NCI-H1105 treated with DMSO at 0.1 percent for 48 hours (cell line): ENCODE measurements around the gene RIOK1.
A peak's percentile ranks its signal among the peaks of the same experiment; 100 is the strongest.
"Not testable (repeated sequence)": the region's sequence is repeated elsewhere in the genome, so short reads cannot be mapped to it uniquely, and the experiment has no call there.

ENCODE experiments used
- DNase-seq: peaks from one replicate; lab custom pipeline; 2025; lab: John Stamatoyannopoulos, UW

Gene RIOK1

DNA sequence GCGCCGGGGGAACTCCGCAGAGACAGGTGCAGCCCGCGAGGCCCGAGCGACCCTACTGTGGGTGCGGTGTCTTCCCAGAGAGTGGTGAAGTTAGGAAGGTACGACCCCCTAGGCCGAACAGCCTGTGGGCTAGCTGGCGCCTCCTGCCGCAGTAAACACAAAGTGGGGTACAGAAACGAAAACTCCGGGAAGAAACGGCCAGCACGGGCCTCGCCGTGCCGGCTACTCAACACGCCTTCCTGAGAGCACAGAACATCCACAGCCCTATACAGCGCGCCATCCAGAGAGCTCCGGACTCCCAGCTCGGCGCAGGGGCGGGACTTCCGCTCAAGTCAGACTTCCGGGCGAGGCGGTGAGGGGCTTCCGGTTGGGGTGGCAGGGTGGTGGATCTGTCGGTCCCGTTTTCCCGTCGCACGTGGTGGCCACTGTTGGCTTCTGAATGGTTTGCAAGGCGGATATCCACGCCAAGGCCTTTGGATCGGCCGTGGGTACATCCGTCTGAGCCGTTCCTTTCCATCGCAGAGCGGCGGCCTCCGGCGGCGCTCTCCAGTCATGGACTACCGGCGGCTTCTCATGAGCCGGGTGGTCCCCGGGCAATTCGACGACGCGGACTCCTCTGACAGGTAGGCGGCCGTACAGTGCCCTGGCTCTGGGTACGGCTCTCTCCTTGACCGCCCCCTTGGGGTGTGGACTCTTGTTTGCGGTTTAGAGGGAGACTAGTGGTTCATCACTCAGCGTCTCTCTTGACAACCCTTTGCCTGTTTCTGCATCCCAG is at the start of gene RIOK1, which contains the start of gene CAGE1:
Gene RIOK1 (plus strand): TSS at position 358 of the 775 bp plus-strand sequence. CDS start 195 bp downstream, at position 553.
Gene CAGE1 (minus strand): TSS at position 292 of the 775 bp plus-strand sequence. CDS start 2,569 bp downstream, outside the sequence.
- peak; percentile 90 for DNase-seq

DNA sequence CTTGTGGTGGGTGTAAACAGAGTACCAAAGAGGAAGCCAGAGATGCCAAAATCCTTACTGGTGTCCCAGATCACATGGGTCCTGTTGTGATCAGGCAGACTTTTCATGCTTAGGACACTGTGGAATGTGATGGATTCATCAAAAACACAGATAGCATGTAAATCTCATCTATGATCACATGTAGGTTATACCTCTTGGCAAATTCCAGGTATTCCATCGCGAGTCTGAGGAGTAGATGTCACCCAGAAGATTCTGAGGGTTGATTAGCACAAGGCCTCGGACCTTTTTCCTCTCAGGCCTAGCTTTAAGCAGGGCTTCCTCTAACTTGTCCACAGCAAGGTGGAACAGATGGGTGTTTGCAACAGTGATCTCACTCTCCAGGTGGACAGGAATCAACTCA is 48.3 kb upstream of the RIOK1 start:
- DNase-seq, result no peak

DNA sequence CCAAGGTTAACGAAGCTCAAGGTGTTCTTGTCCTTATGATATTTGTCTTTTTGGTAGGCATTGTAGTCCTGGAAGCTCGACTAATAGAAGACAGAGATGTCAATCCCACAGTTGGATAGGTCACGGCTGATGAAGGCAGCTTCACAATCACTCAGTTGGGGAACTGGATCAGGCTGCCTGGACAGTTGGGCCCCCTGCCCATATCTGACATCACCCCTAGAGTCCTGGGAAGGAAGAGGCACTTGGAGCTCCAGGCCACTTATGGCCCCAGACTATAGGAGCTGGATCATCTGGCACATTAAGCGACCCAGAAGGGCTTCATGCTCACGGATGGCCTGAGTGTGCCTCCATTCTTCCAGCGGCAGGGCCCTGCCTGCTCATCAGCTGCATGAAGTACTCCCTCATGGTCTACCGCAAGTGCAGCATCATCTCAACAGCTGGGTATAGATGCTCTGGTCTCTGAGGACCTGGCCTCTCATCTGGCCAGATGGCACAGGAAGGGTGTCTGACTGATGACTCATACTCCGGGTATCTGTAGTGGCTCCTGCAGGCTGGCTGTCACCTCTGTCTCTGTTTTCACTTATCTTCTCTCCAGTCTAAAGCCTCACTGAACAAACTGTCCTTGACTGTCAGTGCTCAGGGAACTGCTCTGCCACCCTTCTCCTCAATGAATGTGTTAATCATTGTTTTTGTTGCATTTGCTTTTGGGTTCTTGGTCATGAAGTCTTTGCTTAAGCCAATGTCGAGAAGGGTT is 47.4 kb upstream of the RIOK1 start:
- DNase-seq, result no peak

DNA sequence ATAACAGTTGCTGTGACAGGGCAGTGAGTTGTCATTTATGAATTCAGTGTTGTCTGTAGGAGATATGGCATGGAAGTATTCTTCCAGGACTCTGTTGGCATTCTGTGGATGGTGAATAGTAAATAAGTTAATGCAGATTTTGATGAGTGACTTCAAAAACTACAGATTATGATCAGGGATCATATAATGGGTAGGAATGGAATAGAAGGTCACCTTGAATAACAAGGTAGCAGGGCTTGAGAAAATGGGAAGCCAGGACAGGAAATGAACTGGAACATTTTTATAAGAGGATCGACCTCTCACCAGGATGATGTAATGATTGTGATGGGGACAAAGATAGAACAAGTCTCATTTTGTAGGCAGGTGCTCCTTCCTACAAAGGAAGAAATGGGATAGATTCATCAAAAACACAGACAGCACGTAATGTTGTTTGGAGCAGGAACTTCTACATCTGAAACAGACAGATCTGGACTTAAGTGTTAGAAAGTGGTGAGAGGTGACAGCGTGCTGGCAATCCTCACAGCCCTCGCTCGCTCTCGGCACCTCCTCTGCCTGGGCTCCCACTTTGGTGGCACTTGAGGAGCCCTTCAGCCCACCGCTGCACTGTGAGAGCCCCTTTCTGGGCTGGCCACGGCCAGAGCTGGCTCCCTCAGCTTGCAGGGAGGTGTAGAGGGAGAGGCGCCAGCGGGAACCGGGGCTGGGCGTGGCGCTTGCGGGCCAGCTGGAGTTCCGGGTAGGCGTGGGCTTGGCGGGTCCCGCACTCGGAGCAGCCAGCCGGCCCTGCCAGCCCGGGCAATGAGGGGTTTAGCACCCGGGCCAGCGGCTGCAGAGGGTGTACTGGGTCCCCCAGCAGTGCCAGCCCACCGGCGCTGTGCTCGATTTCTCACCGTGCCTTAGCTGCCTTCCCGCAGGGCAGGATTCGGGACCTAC is 45.8 kb upstream of the RIOK1 start:
- DNase-seq, result no peak

DNA sequence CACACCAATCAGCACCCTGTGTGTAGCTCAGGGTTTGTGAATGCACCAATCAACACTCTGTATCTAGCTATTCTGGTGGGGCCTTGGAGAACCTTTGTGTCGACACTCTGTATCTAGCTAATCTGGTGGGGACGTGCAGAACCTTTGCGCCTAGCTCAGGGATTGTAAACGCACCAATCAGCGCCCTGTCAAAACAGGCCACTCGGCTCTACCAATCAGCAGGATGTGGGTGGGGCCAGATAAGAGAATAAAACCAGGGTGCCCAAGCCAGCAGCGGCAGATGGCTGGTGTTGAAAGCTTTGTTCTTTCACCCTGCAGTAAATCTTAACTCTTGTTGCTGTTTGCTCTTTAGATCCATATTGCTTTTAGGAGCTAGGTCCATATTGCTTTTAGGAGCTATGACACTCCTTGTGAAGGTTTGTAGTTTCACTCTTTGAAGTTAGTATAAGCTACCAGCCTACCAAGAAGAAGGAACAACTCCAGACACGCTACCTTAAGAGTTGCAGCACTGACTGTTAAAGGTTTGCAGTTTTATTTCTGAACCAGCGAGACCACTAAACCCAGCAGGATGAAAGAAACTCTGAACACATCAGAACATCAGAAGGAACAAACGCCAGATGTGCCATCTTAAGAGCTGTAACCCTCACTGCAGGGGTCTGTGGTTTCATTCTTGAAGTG is 44.7 kb upstream of the RIOK1 start:
- not testable (repeated sequence) for DNase-seq

DNA sequence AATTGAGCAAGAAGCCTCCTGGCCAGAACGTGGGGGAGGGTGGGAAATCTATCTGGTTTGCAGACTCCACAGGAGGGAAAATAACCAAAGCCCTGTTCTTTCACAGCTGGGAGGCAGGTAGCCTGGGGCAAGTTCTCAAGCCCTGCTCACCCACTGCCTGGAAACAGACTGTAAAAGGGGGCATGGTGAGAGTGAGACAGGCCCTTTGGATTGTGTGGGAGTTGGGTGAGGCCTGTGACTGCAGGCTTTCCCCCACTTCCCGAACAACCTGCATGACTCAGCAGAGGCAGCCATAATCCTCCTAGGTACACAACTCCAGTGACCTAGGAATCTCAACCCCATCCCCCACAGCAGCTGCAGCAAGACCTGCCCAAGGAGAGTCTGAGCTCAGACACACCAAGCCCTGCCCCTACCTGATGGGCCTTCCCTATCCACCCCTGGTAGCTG is 42.0 kb upstream of the RIOK1 start:
- not testable (repeated sequence) for DNase-seq

DNA sequence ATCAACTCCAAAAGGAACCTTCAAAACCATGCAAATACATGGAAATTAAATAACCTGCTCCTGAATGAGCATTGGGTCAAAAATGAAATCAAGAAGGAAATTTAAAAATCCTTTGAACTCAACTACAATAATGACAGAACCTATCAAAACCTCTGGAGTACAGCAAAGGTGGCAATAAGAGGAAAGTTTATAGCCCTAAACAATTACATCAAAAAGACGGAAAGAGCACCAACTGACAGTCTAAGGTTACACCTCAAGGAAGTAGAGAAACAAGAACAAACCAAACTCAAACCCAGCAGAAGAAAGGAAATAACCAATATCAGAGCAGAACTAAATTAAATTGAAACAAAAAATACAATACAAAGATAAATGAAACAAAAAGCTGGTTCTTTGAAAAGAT is 39.0 kb upstream of the RIOK1 start:
- DNase-seq, result not testable (repeated sequence)

DNA sequence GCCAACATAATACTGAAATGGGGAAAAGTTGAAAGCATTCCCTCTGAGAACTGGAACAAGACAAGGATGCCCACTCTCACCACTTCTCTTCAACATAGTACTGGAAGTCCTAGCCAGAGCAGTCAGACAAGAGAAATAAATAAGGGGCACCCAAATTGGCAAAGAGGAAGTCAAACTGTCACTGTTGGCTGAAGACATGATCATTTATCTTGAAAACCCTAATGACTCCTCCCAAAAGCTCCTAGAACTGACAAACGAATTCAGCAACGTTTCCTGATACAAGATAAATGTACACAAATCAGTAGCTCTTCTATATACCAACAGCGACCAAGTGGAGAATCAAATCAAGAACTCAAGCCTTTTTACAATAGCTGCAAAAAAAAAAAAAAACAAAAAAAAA is 37.7 kb upstream of the RIOK1 start:
- not testable (repeated sequence) for DNase-seq

DNA sequence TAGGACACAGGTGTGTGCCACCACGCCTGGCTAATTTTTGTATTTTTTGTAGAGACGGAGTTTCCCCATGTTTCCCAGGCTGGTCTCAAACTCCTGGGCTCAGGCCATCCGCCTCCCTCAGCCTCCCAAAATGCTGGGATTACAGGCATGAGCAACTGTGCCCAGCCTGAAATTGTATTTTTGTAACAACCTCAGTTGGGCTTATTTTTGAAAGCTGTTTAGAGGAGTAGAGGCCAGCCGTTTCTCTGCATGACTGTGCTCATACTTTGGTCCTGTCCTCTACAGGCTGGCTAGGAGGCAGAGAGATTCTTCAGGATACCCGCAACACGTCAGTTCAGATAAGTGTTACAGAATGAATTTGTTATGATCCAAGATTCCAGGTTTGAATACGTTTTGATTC is 22.2 kb upstream of the RIOK1 start:
- no peak for DNase-seq

DNA sequence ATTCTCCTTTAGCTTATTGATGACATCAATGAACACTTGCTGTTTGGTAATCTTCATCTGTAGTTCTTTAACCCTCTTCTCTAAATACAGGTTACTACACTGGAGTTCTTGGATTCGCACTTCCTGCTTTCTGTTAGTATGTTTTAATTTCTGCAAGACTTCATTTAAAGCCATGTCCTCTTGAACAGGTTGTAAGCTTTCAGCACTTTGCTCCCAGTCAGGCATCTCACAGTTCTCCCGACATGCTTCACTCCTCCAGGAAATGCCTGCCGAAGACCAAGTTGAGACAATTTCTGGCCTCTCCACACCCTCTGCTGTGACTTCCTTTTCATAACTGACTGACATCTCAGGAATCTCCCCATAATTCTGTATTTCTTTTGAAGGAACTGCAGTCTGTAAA is 15.9 kb upstream of the RIOK1 start:
- DNase-seq, result no peak

DNA sequence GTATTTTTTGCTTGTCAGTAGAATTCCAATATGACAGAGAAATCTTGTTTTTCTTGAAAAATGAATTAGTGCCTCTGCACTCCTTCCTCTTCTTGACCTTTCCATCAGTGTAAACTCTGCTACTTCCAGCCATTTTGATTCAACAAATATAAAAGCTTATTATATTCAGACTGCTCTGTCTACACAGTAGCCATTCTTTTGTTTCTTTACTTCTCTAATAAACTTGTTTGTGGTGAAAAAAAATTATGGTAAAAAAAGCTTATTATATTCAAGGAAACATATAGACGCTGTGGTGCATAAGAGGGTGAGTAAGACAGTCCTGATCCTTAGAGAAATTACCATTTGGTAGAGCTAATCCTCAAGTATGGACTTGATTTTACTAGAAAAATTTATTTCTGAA is 11.6 kb upstream of the RIOK1 start:
- DNase-seq, result no peak

DNA sequence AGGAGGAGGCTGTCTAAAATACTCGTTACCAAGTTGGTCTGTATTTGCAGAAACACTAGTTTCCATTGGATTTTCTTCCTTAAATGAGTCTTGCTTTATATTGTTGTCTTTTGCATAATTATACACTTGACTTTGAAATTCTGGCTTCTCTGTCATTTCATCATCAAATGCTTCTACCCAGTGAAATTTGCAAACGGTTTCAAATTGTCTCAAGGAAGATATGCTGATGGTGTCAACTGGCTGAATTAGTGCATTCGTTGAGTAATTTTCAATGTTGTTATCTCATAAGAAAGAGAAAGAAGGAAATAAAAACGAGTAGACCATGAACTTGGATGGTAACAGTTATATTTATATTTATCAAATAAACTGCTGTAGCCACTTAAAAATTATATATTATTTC is 10.9 kb upstream of the RIOK1 start:
- no peak for DNase-seq

DNA sequence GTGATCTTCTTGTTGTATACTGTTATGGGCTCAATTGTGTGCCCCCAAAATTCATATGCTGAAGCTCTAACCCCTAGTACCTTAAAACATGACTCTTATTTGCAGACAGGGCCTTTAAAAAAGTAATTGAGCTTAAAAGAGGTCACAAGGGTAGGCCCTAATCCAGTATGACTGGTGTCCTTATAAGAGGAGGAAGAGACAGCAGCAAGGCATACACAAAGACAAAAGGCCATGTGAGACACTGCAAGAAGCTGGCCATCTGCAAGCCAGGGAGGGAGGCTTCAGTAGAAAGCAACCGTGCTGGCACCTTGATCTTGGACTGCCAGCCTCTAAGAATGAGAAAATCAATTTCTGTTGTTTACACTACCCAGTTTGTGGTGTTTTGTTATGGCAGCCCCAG is 8.5 kb upstream of the RIOK1 start:
- no peak for DNase-seq

DNA sequence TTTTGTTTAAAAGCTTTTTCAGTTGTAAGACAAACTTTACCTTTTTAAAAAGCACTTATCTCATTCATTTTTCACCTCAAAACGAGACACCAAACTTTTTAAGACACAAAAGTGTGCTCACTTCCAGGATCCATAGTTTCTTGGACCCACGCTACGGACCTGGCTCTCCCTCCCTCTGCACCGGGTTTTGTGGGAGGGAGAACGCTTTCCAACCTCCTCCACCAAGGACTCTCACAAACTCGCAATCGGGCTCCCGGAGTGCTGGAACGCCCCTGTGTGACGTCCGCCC is 502 bp upstream of the RIOK1 start:
- no peak for DNase-seq

DNA sequence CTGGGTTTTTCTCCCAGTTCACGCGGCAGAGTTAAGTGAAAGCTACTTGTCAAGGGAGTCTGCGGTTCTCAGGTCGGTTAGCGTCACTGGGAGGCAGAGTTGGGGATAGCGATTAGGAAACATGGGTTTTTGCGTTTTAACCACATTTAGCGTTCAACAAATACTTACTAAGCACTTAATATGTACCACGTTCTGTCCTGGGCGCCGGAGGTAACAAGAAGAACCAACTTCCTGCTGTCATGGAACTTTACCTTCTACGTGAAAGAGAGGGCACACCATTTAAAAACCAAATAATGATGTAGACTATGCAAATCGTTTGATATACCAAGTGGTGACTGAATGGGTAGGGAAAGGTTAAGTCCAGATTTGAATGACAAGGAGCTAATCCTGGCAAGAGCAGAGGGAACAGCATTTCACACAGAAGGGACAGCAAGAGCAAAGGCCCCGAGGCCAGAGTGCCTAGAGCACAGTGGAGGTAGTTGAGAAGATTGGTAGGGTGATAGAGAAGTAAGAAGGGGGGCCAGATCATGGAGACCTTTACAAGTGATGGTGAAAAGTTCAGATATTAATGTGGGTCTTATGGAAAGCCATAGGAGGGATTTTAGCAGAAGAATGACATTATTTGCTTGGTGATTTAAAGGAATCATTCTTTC is 744 bp downstream of the RIOK1 start:
- no peak for DNase-seq

DNA sequence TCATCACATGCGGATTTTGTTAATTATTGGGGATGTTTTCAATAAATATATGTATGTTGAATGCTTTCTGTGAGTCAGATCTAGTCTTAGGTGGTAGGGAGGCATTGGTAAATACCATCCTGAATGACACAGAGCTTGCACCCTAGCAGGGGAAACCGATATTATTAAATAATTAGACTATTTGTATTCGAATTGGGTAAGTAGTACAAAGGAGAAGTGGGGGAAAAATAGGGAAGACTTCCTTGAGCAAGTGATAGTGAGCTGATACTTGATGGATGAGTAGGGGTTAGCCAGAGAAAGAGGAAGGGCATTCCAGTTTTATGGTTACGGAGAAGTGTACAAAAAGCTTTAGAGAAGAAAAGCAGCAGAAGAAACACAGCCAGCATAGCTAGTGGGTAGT is 1.5 kb downstream of the RIOK1 start:
- no peak for DNase-seq

DNA sequence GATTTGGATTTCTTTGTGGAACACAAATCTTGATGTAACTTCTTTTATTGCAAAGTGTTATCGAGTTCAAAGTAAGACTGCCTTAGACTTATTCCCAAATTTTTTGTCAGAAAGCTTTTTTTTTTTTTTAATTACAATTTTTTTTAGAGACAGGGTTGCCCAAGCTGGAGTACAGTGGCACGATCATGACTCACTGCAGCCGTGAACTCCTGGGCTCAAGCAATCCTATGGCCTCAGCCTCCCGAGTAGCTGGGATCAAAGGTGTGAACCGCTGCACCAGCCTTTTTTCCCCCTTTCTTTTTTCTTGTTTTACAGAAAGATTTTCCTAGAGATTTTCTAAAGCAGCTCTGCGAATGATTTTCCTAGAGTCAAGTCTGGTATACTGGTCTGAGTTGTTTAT is 2.8 kb downstream of the RIOK1 start:
- no peak for DNase-seq

DNA sequence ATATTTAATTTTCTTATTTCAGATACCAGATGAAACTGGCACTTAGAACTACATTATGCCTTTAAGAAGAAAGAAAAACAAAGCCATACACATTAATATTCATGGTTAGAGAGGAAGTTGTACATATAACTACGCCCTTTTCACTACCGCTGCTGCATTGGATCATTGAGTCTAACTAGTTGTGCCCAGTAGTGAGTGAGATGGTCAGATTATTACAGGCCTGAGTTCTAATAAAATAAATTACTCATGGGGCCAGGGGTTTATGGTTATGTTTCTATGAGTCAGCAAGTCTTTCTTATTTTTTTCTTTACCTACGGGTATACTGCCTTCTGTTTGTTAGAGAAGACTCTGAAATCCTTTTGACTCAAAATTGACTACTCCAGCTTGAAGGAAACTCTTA is 11.5 kb downstream of the RIOK1 start:
- no peak for DNase-seq

DNA sequence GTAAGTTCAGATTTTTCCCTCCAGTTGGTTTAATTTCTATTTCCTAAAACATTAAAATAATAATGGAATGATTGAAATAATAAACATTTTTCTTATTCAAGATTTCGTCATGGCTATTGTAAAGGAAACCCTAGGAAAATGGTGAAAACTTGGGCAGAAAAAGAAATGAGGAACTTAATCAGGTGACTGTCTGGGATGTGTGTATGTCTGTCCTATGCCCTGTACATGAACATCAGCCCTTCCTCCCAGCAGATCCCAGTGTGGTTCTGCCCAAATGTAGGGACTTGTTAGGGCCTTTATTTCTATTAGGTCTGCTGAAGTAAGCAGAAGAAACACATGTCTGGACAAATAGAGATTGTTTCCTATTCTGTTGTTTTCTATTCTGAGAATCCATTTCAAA is 13.1 kb downstream of the RIOK1 start:
- no peak for DNase-seq

DNA sequence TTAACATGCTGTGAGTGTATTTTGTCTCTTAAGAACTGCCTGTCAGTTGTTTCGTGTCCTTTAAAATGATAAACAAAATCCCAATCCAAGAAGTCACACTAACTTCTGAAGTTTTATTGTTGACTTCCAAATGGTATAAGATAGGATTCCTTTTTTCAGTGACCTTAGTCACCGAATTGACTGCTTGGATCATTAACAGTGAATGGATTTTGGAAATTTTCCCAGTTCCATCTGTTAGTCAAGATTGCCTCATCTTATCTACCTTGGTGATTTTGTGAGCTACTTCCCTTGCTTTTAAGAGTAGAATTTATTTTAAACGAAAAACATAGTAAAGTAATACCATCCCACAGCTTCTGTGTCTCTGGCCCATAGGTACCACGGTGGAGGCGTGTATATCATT is 14.9 kb downstream of the RIOK1 start:
- DNase-seq, result no peak

DNA sequence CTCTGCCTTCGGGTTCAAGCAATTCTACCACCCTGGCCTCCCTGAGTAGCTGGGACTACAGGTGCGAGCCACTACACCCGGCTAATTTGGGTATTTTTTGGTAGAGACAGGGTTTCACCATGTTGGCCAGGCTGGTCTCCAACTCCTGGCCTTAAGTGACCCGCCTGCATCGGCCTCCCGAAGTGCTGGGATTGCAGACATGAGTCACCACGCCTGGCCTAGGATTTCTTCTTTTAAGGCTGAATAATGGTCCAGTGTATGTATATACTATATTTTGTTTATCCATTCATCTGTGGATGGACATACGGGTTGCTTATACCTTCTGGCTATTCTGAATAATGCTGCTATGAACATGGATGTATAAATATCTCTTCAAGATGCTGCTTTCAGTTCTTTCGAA is 17.1 kb downstream of the RIOK1 start:
- no peak for DNase-seq
